ENCODE results near the gene PGAP6. TPM values are rescaled to one million over a fixed set of nuclear protein-coding genes. Genes with fewer than 3 reads are reported as not detected.

Gene PGAP6
- total RNA-seq, 3 donors from 2014 or later: 24.5 to 49.5 (median 36.7) TPM

- H3K9me3 ChIP-seq: no peaks in the 10 kb centered on the region
- no peak overlapping the region for H3K4me3 ChIP-seq
- H3K27ac ChIP-seq: no peak overlapping the region
- peaks cover 3 to 4% of the 10 kb centered on the region in 2 donors for H3K4me1 ChIP-seq
- intact Hi-C loops (cut with DNase I; ENCODE audit: low total_unique reads): no loop called here
- no peaks in the 10 kb centered on the region for H3K36me3 ChIP-seq
- DNase-seq (ENCODE audit: low spot score in 2 of 2): no peak
- no peaks in the 10 kb centered on the region for H3K27me3 ChIP-seq
- no peak for TF ChIP-seq POLR2A (IDR thresholded peaks at IDR 0.05)
- no peak for TF ChIP-seq CTCF (IDR thresholded peaks at IDR 0.05)
- TF ChIP-seq POLR2AphosphoS5 (IDR thresholded peaks at IDR 0.05): no peak
Measured at GRCh38 chr16:375927-376816, 5.6 kb downstream of the PGAP6 start.

- no peaks in the 10 kb centered on the region for H3K9me3 ChIP-seq
- intact Hi-C loops (cut with DNase I; ENCODE audit: low total_unique reads): no loop called here
- H3K27me3 ChIP-seq: no peaks in the 10 kb centered on the region
- no peak overlapping the region for H3K4me3 ChIP-seq
- TF ChIP-seq CTCF (IDR thresholded peaks at IDR 0.05): no peak
- TF ChIP-seq POLR2A (IDR thresholded peaks at IDR 0.05): no peak
- no peak for TF ChIP-seq POLR2AphosphoS5 (IDR thresholded peaks at IDR 0.05)
- no peaks in the 10 kb centered on the region for H3K36me3 ChIP-seq
- no peak for DNase-seq (ENCODE audit: low spot score in 2 of 2)
- H3K27ac ChIP-seq: no peak overlapping the region
- peaks cover 0 to 4% of the 10 kb centered on the region in 2 donors for H3K4me1 ChIP-seq
Measured at GRCh38 chr16:375212-375611, 6.6 kb downstream of the PGAP6 start.

GRCh38 chr16:374616-374926, 7.2 kb downstream of the PGAP6 start:
- no peaks in the 10 kb centered on the region for H3K27me3 ChIP-seq
- no peak for DNase-seq (ENCODE audit: low spot score in 2 of 2)
- H3K4me1 ChIP-seq: peaks cover 3 to 5% of the 10 kb centered on the region in 2 donors
- no peak overlapping the region for H3K4me3 ChIP-seq
- H3K27ac ChIP-seq: no peak overlapping the region
- H3K36me3 ChIP-seq: no peaks in the 10 kb centered on the region
- intact Hi-C loops (cut with DNase I; ENCODE audit: low total_unique reads): no loop called here
- TF ChIP-seq POLR2AphosphoS5 (IDR thresholded peaks at IDR 0.05): no peak
- TF ChIP-seq CTCF (IDR thresholded peaks at IDR 0.05): no peak
- TF ChIP-seq POLR2A (IDR thresholded peaks at IDR 0.05): no peak
- H3K9me3 ChIP-seq: no peaks in the 10 kb centered on the region

- no peak for DNase-seq (ENCODE audit: low spot score in 2 of 2)
- no peak overlapping the region for H3K27ac ChIP-seq
- TF ChIP-seq CTCF (IDR thresholded peaks at IDR 0.05): no peak
- no peak for TF ChIP-seq POLR2A (IDR thresholded peaks at IDR 0.05)
- TF ChIP-seq POLR2AphosphoS5 (IDR thresholded peaks at IDR 0.05): no peak
- H3K4me3 ChIP-seq: no peak overlapping the region
- no peaks in the 10 kb centered on the region for H3K36me3 ChIP-seq
- intact Hi-C loops (cut with DNase I; ENCODE audit: low total_unique reads): no loop called here
- H3K4me1 ChIP-seq: peaks cover 0 to 6% of the 10 kb centered on the region in 2 donors
- H3K9me3 ChIP-seq: no peaks in the 10 kb centered on the region
- no peaks in the 10 kb centered on the region for H3K27me3 ChIP-seq
Measured at GRCh38 chr16:373848-374615, 7.7 kb downstream of the PGAP6 start.

All from breast epithelium (tissue), 4 donors.